RWPE1 (cell line): ENCODE results near the gene COL4A1.

Experiments
- CTCF ChIA-PET: fragments of 350-600 bp; sonication (Branson Sonifier 250); formaldehyde crosslinking; extraction: SDS; loops from one replicate; lab custom pipeline; 2021; lab: Yijun Ruan, JAX
- POLR2A ChIA-PET: fragments of 400-600 bp; formaldehyde crosslinking; extraction: SDS; loops from one replicate; lab custom pipeline; 2020; ENCODE audit warnings: antibody characterized with exemption; ENCODE audit not compliant: low non-redundant PET; lab: Yijun Ruan, JAX
- DNase-seq: peaks from one replicate; pipeline ENCODE4 v3.0.0; 2012; ENCODE audit warnings: low spot score
- H3K27ac ChIP-seq: fragments of 450-650 bp; 2 replicates; pipeline ENCODE4 v1.5.1; 2017
- CTCF ChIP-seq: fragments of 450-650 bp; conservative IDR thresholded peaks from 2 replicates; pipeline ENCODE4 v1.5.1; 2017; ENCODE audit warnings: low read depth, mild to moderate bottlenecking

The COL4A1 gene

GRCh38 chr13:110303644-110304043 is 3.3 kb downstream of the COL4A1 start:
- DNase-seq, result no peak
- CTCF ChIA-PET, result no interaction called here
- no peak for TF ChIP-seq CTCF
- POLR2A ChIA-PET, result no interaction called here
- no peak overlapping the region for H3K27ac ChIP-seq

- TF ChIP-seq CTCF, result no peak
- no peak for DNase-seq
- POLR2A ChIA-PET, result no interaction called here
- CTCF ChIA-PET, result no interaction called here
- H3K27ac ChIP-seq, result no peak overlapping the region
Measured at GRCh38 chr13:110302997-110303396, 4.0 kb downstream of the COL4A1 start.

DNA sequence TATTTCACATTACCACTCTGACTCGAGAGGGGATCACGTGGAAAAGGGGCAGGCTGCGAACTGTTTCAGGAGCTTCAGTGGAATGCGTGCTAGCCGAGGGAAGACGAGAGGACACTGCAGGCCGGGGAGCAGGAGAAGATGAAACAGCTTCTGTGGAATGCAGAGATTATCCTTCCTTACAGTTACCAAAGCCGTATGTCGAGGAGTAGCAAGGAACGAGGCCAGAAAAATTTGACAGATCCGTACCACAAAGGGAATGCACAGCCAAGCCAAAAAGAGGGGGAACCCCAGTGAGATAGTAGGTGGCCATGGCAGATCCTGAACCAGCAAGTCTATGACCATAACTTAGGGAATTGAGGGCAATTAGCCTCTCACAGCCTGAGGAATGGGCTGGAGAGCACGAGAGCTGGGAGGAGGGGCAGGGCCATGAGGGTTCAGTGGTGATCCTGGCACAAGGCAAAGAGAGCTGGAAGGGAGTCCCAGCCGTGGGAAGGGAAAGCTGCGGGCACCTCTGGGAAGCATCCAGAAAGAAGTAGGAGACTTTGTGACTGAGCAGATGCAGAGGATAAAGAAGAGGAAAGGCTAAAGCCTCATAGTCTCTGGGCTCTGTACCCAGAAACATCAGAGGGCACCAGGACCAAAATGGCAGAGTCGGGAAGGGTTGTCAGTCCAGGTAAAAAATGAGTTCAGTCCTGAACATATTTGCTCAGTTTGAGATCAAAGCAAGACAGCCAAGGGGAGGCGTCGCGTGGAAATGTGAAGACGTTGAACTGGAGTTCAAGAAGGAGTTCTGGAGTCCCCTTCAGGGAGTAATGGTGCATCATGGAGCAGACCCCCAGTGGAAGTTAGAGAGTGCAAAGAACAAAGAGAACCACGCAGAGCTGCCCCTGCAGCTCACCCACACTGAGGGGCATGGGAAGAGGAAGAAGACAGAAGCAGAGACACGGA is 5.1 kb downstream of the COL4A1 start:
- DNase-seq, result no peak
- ChIA-PET CTCF (no interaction called here), POLR2A (no interaction called here)
- no peak for TF ChIP-seq CTCF
- no peak overlapping the region for H3K27ac ChIP-seq

- CTCF ChIA-PET, result no interaction called here
- H3K27ac ChIP-seq, result no peak overlapping the region
- no peak for DNase-seq
- no peak for TF ChIP-seq CTCF
- POLR2A ChIA-PET, result no interaction called here
Measured at GRCh38 chr13:110301083-110301482, 5.9 kb downstream of the COL4A1 start.

DNA sequence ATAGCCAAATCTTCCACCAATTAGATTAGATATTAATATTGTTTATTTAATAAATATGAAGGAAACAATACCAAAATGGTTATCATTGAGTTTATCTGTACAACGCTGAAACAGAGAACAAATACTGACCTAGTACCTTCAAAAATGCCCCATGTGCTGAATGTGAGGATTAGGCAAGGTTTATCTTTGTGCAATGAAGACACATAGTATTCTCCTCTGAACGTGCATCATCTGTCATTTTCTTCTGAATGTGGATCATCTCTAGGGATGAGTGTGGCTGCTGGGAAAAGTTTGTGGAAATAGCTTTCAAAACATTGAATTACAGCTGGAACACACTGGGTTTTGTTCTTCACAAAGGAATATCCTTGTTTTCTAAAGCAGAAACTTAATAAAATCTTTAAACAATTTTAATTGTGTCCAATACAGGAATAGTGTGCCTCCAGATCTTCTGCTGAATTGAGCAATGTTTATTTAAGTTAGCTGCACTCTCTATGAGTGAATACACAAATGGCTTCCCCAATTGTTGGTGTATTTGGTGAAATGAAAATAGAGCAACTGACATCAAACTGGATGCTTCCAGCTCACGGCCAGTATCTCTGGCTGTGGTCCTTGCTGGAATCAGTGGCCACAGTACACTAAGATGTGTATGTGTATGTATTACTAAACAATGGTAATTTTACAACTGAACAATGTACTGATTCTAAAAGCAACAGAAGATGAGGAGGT is 6.7 kb downstream of the COL4A1 start:
- H3K27ac ChIP-seq, result no peak overlapping the region
- CTCF ChIA-PET, result no interaction called here
- TF ChIP-seq CTCF, result no peak
- POLR2A ChIA-PET, result no interaction called here
- no peak for DNase-seq

GRCh38 chr13:110299283-110299840 is 7.6 kb downstream of the COL4A1 start:
- no peak for DNase-seq
- CTCF ChIA-PET, result interaction anchor here (0.7 kb wide), 1 partner anchor 20 kb away, joined by 4 read pairs; no protein-coding TSS in a partner anchor
- POLR2A ChIA-PET, result no interaction called here
- TF ChIP-seq CTCF, result no peak
- no peak overlapping the region for H3K27ac ChIP-seq
